ENCODE data around the gene AP5Z1.

The AP5Z1 gene

GRCh38 chr7:4824120-4824775, 48.8 kb downstream of the AP5Z1 start:
- no peak for DNase-seq

- no peak for DNase-seq
Measured at GRCh38 chr7:4825081-4825480, 49.7 kb downstream of the AP5Z1 start.

DNA sequence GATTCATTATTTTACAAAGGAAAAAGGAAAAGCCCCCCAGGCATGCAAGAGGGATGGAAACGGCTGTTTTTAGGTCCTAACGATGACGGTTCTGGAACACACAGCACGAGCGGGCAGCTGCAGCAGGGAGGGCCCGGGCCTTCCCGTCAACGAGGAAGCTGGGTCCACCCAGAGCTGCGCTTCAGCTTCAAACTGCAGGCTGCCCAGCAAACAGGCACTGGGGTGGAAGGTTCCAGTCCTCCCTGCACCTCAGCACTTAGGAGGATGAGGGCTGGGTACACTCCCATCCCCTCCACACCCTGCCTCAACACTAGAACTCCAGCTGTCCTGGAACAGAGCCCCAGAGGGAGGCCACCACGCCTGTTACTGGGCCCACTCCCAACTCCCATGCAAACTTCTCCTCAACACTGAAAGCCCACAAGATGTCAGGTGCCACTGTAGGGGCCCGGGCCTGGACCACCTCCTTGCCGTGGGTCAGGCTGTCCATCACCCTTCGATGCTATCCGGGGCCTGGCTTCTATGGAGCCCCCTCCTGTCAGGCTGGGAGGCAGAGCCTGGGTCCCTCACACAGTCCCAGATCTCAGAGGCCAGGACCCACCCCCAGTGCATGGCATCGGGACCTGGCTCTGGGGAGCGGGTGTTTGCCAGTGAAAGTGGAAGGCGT, 53.4 kb downstream of the AP5Z1 start:
- DNase-seq: no peak

- peak; percentile 74 for DNase-seq
Measured at GRCh38 chr7:4830176-4830575, 54.8 kb downstream of the AP5Z1 start.

DNA sequence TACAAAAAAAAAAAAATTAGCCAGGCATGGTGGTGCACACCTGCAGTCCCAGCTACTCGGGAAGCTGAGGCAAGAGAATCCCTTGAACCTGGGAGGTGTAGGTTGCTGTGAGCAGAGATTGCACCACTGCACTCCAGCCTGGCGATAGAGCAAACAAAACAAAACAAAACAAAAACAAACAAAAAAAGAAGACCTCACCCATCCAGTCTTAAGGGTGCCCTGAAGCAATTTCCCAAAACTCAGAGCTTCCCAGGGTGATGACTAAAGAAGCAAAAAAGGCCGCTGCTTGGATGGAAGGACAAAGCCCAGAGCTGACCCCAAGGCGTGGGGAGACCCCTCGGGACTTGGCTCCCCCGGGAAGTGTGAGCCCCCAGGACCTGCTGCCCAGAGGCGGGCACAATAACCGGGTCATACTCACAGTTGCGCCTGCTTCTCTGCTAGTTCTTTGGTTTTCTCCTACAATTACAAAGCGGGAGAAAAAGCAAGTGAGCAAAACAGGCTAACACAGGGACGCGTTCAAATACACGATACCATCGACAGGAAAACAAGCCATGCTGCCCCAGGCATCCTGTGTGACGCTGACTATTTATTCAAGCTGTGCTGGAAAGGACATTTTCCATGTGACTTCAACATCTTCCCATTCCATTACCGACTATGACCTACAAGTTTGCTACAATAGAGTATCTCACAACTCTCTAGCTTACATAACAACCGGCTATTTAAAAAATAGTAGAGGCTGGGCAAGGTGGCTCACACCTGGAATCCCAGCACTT, 56.5 kb downstream of the AP5Z1 start:
- no peak for DNase-seq

GRCh38 chr7:4832711-4833110, 57.3 kb downstream of the AP5Z1 start:
- DNase-seq: no peak

DNA sequence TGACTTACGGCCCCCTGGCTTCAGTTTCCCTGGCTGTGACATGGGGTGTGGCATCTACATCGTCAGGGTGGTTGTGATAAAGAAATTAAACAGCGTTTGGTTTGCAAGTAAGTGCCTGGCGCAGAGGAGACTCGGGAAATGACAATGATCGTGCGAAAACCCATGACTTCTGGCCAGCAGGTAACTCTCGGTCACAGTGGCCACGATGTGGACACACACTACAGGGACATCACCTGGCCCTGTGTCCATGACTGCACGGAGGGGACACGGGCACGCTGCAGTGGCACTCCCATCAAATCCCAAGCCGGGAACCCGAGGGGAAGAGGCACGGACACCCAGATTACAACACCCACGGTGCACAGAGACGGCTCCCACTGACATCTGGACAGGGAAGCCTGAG, 57.8 kb downstream of the AP5Z1 start:
- no peak for DNase-seq

DNA sequence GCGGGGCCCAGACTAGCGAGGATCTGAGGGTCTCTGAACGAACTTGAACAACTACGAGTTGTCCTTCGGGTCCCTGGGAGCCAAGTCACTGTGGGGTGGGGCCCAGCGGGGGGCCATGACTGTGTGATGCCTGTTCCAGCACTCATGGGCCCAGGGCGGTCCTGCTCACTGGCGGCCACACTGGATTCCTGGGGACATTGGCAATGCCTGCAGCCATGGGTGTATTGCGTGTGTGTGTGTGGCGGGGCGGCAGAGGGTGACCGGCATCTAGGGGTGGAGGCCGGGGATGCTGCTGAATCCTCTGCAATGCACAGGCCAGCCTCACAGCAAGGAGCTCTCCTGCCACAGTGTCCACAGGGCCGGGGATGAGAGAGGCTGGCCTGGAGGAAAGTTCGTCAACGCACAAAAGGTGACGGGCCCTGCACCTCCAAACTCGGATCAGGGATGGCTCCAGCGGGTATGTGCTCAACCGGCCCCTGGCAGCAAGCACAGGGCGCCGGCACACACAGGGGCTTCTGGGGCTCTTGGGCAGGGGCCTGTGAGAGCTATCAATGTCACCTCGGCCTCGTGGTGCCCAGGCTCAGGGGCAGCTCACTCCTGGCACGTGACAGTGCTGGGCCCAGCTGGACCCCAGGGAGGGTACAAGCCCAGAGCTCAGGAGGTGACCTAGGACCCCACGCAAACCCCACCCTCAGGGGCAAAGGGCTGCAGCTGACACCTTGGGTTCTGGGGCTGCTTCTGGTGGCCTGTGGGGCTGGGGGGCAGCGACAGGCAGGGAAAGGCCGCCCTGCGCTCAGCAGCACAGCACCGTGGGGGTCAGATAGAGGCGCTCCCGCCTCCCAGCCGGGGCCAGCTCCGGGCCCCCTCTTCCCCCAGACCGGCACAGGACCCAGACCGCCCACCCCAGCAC, 58.5 kb downstream of the AP5Z1 start:
- DNase-seq: no peak

DNA sequence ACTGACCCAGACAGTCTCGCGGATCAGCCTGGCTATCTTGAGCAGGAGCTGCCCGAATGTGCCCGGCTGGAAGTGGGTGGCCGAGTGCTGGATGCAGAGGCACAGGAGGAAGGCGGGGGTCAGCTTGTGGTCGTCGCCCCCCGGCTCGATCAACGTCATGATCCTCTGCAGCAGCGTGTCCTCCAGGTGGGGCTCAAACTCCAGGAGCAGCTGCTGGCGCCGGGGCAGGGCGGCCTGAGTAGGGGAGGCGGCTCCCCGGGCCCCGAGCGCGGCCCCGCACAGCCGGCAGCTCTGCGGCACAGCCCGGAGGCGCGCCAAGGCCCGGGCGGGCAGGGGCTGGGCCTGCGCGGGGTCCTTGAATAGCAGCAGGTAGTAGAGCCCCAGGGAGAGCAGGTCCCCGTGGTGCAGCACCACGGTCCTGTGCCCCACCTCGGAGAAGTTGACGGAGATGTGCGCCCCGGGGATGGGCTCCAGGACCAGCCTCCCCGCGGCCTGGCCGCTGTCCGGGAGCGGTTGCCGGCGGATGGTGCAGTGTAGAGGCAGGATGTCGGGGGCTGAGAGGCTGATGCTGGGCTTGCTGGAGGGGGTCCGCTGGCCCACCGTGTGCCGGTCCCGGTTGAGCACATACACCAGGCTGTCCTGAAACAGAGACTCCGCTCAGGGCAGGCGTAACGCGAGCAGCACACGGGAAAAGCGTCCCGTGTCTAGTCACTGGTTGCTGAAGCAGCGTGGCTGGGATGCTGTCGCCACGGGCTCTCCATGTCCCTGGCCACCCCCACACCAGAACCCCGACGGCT, 59.4 kb downstream of the AP5Z1 start:
- DNase-seq: no peak

DNA sequence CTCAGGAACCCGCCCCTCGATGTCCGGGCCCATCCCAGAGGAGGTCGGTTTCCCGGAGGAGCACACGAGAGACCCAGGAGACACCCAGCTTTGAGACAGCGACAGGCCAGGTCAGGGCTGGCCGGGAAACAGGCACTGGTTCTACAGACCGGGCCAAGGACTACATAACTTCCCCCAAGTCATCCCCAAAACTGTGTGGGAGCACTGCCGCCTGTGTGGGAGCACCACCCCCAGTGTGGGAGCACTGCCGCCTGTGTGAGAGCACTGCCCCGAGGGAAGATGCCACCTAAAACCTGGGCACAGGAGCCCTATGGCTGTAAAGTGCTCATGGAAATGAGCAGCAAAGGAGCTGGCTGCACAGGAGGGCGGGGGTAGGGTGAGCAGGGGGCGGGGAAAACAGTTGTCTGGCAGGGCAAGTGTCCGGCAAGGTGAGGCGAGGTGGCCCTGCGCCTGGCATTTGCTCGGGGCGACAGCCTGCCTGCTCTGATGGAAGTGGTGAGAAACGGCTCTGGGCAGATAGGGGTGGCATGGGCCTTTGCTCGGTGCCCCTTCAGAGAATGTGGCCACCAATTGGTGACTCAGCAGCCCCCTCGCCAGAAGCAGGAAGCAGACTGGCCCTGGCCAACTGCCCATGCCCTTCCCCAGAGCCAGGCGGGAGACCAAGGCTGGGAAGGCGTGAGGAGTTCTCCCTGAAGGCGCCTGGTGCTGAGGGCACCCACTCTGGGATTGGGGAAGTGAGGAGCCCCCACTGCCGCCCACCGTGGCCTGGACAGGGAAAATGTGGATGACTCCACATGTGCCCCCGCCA, 60.2 kb downstream of the AP5Z1 start:
- peak; percentile 28 for DNase-seq

GRCh38 chr7:4836206-4836661, 60.8 kb downstream of the AP5Z1 start:
- DNase-seq: no peak

DNA sequence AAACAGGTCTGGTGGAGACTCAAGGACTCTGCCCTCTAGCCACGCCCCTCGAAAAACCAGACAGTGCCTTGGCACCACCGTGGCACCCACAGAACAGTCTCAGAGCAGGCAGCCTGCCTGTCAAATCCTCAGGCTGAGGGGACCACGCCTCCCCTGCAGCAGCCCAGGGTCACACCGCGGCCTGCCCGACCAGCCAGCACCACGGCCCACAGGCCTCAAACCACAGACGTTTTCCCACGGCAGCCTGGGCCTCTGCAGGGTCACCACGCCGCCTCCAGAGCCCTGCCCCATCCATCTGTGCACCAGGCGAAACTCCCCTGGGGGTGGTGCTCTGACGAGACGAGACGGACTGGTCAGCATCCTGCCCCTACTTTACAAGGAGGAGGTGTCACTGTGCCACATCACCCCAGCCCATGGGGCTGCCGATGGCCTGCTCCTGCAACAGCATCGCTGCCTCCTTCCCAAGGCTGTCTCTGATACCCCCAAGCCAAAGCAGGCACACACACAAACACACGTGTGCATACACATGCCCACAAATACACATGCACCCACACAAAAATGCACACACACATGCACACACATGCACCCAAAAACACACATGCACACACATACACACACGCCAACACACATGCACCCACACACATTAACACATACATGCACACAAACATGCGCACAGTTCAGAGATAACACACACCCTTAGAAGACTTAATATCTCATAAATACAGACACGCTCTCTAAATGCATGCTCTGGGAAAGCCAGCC, 61.8 kb downstream of the AP5Z1 start:
- no peak for DNase-seq

DNA sequence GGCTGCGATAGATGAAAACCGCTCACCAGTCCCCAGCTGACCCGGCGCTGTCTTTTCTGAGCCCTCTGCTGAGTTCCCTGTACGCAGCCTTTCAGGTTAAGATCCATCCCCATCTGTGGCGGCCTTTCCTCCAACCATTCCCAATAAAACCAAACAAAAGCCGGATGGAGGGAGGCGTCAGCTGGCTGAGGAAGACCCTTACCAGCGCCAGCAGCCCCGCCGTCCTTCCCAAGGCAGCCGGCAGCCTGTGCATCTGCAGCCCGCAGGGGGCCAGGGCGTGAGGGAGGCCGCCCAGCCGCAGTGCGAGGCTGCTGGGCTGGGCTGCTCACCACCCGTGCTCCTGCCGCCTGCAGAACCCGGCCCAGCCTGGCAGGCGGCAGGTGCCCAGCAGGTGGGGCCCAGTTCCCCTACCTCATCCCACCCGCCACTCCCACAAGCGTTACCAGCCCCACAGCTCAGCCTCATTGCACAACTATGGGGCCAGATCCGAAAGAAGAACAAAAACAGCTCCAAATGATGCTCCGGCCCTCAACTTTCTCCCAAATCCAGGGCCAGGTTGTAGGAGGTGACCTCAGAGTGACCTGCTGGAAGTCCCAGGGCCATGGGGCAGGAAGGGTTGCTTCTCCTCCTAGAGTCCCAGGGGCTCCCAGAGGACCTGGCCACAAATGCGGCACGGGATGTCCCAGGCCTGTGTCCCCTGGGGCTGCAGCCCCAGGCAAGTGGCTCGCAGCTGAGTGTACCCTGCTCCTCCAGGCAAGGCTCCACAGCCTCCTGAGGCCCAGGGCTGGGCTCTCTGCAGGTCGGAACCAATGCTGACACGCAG, 62.6 kb downstream of the AP5Z1 start:
- peak; percentile 23 for DNase-seq

- DNase-seq: no peak
Measured at GRCh38 chr7:4838626-4839334, 63.4 kb downstream of the AP5Z1 start.

DNA sequence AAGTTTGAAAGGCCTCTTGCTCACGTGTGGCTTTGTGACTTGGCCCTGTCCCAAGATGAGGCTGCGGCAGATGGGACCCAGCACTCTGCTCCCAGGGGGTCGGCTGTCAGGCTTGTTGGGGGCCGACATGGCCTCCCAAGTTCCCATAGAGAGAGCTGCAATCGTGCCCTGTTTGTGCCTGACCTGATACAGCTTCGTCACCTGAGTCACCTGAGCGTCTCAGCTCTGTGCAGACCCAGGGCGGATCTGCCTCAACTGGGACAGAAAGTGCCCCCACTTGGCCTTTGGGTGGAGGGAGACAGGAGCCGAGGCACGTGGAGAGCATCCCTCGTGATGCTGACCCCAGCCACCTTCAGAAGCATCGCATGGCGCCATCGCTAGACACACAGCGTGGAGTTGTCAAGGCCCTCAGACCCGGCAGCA, 64.7 kb downstream of the AP5Z1 start:
- no peak for DNase-seq
